ENCODE measurements around the gene SPATA9.

The SPATA9 gene, protein sequence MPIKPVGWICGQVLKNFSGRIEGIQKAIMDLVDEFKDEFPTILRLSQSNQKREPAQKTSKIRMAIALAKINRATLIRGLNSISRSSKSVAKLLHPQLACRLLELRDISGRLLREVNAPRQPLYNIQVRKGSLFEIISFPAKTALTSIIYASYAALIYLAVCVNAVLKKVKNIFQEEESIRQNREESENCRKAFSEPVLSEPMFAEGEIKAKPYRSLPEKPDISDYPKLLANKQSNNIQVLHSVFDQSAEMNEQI

GRCh38 chr5:95682891-95683290, at the start of gene SPATA9:
Gene SPATA9 (minus strand): TSS chr5:95682991. CDS start chr5:95682854, 137 bp downstream.
- no peak for DNase-seq (ENCODE audit: low read depth)
- no peak for TF ChIP-seq CTCF (conservative IDR thresholded peaks at IDR 0.05; ENCODE audit: low read depth, low read length)
- H3K4me3 ChIP-seq (ENCODE audit: low read depth, low read length), result no peak within 1 kb of the TSS

DNA sequence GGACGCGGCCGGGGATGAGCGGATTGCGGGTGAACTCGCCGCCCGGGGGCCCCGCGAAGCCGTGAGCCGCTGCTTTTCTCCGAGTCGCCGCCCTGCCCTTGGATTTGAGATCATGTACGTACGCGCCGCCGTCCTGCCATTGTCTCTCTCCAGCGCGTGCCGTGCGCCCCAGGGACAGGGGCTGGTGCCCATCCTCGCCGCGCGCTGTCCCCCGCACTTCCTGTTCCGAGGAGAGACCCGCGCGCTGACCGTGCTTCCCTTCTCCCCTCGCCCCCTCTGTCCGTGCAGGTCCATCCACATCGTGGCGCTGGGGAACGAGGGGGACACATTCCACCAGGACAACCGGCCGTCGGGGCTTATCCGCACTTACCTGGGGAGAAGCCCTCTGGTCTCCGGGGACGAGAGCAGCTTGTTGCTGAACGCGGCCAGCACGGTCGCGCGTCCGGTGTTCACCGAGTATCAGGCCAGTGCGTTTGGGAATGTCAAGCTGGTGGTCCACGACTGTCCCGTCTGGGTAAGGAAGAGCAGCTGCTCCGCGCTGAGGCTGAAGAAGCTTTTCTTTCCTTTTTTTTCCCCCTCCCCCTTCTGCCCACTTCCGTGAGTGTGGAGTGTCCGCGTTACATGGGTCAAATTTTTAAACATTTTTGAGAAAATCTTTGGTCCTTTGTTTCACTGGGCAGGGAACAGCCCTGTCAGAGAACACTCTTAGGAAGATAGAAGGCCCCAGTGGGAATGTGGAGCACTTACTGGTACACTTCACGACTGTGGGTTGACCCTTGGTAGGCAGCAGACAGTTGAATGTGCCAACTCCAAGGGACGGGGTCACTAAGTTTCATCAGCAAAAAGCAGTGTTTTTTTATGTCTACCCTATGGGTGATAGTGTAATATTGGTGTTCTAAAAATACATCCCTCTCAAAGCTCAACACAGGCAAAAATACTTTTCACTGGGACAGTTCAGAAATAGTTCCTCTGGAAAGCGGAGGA, 49.1 kb upstream of the SPATA9 start:
- peak overlapping the region; percentile 70 for H3K4me3 ChIP-seq (ENCODE audit: low read depth, low read length)
- DNase-seq (ENCODE audit: low read depth), result peak; percentile 58
- no peak for TF ChIP-seq CTCF (conservative IDR thresholded peaks at IDR 0.05; ENCODE audit: low read depth, low read length)

DNA sequence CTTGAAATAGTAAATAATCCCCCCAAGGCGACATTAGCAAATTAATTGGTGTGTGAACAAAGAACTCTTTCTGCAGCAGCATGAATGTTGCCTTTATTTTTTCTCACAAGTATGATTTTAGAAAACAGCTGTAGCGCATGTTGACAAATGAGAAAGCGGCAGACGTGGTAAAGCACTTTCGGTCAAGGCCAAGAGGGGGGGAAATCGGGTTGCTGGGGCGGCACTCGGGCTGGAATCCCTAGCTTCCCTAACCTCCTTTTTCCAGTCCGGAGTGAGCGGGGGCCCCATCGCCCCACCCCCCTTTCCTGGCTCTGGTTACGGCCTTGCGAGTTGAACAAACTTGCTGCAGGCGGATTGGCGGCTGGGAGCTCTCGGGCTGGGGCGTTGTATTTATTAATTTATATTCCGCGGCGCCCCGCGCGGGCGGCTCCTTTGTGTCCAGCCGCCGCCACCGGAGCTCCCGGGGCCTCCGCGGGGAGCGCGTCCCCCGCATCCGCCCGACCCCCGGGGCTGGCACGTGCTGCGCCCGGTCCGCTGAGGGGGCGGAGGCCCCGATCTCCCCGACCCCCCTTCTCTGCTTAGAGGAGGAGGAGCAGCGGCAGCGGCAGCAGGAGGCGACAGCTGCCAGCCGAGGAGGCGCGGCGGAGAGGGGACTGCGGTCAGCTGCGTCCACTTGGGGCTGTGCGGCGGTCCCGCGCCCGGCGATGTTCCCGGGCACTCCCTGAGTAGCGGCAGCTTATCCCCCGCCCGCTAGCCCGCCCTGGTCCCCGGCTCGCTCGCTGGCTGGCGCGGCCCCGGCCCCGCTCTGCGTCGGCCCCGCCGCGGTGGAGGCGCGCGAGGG, 48.2 kb upstream of the SPATA9 start, which contains the start of gene RHOBTB3:
TSS of gene RHOBTB3 (plus strand) at position 607 of the 841 bp plus-strand sequence. CDS start 347 bp downstream, outside the sequence.
- peak; percentile 7 for TF ChIP-seq CTCF (conservative IDR thresholded peaks at IDR 0.05; ENCODE audit: low read depth, low read length)
- H3K4me3 ChIP-seq (ENCODE audit: low read depth, low read length), result peak within 1 kb of the TSS; percentile 70
- DNase-seq (ENCODE audit: low read depth), result peak; percentile 94

DNA sequence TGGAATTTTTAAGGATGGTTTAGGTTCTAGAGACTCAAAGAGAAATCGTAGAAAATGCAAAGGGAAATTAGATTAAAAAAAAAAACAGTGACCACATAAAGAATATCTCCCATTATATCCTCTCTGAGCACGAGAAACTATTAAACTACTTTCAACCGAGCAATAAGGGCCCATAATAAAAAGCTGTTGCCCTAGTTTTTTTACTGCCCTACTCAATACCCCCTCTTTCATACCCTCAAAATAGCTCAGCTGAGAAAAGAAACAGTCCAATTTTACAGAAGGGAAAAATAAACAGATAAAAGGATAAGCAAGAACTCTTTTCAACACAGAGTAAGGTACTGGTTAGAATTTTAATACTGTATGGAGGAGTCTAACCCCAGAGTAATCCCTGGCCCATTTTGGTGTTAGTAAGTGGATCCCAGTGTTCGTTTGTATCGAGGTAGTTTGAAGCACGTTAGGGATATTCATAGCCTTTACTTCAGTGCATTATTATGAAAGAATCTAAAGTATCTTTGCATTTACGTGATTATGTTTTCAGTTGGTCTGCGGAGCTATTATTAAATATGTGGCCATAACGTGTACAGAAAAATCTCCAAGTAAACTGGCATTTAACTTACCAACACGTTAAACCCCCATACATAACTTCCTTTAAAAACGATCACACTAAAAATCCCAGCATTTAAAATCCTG, 47.4 kb upstream of the SPATA9 start:
- peak overlapping the region; percentile 70 for H3K4me3 ChIP-seq (ENCODE audit: low read depth, low read length)
- DNase-seq (ENCODE audit: low read depth), result no peak
- TF ChIP-seq CTCF (conservative IDR thresholded peaks at IDR 0.05; ENCODE audit: low read depth, low read length), result no peak

DNA sequence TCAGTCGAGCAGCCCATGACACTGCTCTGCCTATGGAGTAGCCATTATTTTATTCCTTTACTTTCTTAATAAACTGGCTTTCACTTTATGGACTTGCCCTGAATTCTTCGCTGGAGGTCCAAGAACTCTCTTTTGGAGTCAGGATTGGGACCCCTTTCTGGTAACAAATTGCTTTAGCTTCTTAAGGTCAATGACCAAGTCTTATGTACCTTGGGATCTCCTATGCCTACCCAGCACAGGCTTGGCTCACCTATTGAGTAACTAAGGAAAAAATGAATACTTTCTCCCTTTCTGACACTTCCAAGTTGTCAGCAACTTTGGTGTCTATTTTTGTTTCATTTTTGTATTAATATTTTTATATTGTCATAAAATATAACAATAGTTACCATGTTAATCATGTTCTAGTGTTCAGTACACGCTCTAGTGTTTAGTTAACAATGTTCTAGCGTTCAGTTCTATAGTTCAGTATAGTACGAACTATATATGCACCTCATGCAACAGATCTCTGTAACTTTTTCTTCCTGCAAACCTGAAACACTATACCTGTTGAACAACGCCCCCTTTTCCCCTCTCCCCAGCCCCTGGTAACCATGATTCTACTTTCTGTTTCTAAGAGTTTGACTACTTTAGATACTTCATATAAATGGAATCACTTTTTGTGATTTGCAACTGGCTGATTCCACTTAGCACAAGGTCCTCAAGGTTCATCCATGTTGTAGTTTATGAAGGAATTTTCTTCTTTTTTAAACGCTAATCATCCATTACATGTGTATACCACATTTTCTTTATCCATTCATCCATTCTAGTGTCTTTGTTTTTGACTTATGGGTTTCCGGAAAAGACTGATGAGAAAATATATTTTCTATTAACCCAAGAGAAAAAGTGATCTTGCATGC, 46.6 kb upstream of the SPATA9 start:
- no peak for TF ChIP-seq CTCF (conservative IDR thresholded peaks at IDR 0.05; ENCODE audit: low read depth, low read length)

More for the DNA sequence above, 46.6 kb upstream of the SPATA9 start:
- no peak for DNase-seq (ENCODE audit: low read depth)
- no peak overlapping the region for H3K4me3 ChIP-seq (ENCODE audit: low read depth, low read length)

Measured in choroid plexus epithelial cell (primary cell).